NCI-H1105 treated with DMSO at 0.1 percent for 48 hours (cell line): Measurements from ENCODE around the gene B4GALT6.

Source experiments
- DNase-seq: peaks from one replicate; lab custom pipeline; 2025; lab: John Stamatoyannopoulos, UW

The B4GALT6 gene

DNA sequence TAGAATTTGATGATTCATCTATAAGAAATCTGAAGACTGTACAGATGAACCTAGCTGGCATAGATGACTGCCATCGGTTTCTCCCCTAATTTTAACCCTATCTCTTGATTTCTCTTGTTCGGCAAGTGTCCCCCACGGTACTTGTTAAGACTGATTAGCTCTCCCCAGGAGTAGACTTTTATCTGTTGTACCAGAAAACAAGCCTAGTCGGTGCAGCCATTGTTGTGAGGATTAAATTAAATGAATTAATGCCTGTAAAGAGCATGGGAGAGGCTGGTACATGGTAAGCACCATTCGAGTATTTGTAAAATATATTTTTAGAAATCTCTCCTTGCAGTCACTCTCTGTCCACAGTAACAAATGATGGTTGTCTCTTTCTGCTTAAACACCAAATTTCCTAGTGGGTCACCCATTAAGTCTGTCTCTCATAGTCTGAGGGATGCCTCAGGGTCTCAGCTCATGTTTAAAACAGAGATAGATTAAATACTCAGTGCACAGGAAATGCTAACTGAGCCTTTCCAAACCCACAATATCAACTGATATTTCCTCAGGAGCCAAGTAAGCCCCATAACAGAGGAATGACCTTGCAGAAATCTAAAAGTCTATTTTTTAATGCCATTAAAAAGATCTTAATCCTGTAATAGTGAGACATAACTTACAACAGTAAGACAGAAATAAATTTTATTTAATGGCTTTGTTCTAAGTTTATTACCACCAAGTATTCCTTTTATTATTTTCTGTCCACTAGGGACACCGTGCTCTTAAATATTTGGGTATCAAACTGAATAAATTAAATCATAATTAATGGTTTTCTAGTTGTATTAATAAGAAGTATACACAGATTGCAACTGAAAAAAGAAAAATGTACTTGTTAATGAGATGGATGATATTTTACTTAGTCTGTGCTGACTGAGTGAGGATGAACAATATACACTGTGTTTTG is 2.9 kb upstream of the B4GALT6 start:
- DNase-seq, result no peak

DNA sequence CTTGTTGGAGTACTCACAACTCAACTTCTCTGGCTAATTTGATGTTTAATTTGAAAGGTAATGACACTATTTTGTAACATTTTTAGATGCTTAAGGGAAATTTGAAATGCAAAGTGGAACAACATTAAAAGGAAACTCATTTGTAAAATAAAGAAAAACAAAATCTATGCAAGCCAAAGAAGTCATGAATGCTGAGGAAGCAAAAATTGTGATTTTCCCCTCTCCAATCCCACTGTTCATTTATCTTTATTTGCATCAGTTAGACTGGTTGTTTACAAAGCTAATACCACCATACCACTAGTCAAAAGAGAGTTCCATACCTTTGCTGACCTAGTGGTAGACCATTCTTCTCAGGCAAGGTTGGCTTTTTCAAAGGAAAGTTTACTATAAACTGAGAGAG is 2.2 kb upstream of the B4GALT6 start:
- DNase-seq, result no peak

DNA sequence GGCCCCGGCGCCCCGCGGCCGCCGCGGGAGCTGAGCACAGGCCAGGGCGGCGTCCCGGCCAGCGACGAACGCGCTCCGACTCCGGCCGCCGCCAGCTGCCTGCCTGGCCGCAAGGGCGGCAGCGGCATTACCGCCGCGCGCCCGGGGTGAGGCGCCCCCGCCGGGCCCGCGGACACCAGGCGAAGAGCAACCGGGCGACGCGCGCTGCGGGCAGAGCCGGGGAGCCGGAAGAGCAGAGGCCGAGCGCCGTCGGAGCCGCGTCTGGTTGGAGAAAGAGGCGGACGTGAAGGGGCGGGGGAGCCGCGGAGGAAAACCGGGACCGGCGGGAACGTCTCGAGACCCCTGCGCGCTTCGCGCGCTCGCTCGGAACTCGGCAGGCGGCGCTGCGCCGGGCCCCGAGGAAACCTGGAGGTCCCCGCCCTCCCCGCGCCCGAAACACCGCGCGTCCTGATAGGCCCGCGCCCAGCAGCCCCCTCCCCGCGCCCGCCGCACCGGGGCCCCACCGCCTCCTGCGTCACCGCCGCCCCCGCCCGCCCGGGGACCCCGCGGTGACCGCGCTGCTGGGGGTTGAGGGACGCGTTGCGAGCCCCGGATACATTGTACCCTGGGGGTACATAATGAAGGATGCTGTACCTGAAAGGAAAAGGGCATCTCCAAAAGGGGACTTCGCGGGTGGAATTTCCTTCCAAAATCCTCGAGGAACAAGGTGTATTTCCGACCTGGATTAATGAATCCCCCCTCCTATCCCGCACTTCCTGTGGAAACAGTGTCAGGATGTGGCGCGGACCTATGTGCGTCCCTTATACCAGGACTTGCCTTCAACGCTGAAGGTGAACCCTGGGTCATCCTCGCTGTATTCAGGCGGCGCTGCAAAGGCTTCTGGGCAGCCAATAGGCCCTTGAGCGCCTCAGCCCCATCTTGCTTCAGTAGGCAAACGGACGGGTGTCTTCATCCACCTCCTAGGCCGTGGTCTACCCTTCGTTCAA is 1.0 kb upstream of the B4GALT6 start:
- DNase-seq, result peak; percentile 89

DNA sequence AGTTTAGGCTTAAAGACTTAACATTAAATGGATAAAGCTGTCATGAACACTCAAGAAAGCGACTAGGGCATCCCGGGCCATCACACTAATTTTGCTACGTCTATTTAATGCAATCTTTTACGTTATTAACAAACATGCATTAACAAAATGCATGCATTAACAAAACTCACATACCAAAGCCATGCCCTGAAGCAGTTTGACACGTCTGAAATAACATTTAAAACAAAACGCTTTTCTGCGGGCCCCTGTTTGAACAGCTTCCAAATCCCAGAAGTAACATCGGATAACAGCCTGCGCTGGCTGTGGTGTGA is 458 bp downstream of the B4GALT6 start:
- no peak for DNase-seq

DNA sequence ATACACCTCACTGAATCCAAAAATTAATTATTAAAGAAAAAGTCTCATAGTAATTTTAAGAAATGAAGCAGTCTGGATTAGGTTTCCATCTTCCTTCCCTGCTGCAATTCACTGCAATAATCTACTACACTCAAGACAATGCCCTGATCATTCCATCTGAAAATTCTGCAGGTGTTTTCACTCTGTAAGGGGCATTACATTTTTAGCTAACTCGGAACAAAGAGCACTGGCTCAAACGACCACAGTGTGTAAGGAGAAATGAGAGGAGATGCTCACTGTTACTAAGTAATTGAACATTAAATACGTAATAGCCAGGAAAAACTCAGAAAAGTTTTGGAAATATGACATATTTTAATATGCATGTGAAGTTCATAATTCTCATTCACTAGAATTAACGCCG is 1.3 kb downstream of the B4GALT6 start:
- no peak for DNase-seq

DNA sequence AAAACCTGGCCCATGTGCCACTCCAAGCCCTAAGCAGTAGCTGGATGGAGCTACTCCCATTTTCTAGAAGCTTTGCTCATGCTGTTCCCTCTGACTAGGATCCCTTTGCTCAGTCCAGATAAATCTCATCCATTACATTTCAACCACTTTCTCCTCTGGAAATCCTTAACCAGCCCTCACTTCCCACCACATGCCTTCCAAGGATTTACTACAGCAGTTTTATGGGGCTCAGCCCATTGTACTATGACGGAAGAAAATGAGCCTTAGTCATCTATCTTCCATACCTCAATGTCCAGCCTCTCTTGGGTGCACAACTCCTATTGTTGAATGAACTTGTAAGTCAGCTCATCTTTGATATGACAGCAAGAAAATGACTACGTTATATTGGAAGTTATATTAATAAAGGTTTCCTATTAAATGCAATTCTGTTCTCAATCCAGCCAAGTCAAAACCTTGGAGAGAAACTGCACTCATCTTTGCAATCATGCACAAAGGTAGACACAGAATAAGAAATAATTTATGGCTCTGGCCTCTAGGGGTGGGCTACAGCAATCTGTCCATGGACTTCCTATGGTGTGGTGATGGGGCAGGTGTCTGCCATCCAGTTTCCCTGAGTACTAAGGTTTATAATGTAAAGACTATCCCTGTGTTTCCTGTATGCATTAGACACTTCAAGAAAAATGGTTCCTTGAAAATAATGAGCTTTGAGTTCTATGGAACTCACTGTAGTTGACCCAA is 3.4 kb downstream of the B4GALT6 start:
- peak; percentile 32 for DNase-seq

DNA sequence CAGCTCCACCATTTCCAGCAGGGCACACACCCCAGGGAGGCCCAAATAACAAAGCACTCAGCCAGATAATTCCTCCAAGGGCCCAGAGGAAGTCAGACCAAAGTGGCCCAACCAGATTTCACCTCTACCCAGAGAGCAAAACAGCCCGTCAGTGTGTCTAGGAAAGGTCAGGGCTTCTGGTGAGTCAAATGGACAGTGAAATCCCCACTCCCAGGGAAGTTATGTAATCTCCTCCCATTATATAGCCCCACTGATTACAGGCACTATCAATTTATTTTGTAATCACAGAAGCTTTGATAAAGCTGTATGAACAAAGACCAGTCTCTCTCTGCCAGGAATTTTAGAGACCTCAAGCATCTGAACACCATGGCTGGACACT is 4.0 kb downstream of the B4GALT6 start:
- no peak for DNase-seq

DNA sequence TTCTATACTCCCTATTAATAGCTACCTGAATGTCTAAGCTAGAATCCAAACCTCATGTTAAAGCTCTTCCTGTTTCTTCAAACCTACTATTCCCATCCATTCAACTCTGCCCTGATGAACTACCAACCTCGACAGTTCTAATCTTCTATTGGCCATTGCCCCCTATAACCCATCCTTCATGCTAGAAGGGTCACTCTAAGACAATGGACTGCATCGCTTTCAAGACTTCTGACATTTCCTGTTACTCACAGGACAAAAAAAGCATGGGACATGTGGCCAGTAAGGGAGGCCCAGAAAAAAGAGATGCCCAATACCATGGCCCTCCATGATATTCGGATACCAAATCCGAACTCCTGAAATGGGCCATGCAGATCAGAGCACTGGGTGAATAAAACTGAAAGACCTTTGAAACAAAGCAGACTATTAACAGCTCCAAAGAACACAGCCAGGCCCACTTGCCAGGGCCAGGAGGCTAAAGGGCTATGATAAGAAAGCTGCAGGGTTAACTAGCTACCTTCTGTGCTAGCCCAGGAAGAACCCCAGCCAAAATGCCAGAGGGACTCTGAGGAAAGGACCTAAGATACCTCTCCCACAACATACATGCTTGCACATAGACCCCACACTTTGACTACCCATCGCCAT is 4.5 kb downstream of the B4GALT6 start:
- no peak for DNase-seq

DNA sequence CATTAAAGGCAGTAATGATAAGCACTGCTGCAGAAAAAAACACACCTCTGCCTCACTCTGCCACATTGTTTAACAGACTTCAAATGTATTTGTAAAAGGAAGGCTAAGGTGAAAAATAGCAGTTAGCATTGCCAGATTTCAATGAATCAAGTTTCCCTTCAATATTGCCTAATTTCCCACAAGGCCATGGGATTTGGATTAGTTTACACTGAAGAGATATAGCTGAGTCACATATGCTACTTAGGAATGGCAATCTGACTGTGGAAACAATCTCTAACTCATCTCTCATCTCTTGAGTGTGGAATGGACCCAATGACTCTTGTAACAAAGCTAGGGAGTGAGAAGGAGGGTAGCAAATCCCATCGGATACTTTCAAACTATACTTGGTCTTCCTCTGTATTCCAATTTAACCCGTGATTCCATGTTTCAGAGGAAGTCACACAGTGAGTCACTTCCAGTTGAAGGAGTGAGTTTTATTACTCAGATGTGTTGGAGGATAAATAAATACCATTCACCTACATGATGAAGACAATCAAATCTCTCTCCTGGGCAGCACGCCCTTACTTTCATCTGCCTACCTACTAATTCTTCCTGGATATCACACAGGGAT is 5.1 kb downstream of the B4GALT6 start:
- no peak for DNase-seq

DNA sequence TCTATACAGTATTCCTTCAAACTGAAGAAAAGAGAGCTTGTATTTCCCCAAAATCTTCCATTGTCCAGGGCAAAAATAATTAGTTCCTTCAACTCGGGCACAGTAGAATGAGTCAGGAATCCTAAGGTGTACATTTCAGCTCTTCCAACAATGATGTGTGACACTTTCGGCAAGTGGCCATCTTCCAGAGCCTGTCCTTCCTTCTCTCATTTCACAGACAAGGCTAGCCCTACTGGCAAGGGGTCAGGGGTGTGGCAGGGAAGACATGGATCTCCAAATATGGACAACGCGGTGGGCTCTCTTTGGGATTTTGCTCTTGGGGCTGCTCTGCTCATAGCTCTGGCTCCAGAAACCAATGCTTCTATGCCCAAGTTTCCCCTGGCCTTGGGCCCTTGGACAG is 6.0 kb downstream of the B4GALT6 start:
- no peak for DNase-seq

DNA sequence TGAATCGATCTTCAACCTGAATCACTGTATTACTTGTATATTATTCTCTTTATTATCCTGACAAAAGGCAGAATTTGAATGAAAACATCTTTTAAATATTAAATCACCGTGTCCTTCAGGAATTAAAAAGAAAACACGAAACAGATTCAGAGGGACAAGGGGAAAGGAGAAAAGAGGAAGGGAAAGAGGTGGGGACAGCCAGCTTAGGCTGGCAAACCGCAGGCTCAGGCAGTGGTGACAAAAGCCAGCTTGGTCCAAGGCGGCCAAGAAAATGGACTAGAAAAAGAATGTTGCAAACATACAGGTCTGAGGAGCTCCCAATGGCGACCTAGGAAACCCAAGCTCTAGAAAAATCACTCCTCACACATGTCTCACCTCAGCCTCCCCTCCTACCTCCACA is 6.8 kb downstream of the B4GALT6 start:
- DNase-seq, result no peak

DNA sequence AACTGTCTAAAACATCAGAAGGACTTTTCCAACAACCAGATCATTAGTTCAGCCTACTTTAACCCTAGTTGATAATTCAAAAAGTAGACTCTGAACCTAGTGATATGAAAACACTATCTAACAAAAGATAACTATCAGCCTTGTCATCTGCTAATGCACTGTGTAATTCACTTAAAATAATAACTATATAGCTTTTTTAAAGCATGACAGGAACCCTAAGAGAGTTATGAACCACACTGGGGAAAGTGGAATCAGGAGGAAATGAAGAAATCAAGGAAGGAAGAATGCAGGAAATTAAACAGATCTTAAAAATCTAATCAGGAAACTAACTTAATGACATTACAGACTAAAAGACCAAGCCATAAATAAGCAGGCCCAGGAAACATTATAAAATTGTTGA is 9.0 kb downstream of the B4GALT6 start:
- DNase-seq, result no peak

DNA sequence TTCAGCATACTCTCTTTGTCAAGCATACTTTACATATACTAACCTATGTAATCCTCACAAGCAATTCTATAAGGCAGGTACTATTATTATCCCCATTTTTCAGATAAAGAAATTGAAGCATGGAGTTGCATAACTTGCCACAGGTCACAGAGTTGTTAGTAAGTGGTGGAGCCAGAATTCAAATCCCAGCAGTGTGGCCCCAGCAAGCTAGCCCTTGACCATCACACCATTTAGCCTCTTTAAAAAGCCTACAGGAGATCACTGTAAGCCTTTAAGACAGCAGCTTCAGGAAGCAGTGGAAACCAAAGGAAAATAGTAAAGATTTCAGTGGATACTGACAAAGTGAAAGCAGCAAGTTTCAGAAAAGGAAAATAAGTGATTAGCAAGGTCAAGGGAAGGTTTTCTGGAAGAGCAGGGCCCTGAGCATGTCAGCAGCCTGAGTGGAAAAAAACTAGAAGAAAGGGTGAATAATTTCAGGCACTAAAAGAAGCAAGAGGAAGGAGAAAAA is 11.7 kb downstream of the B4GALT6 start:
- no peak for DNase-seq

DNA sequence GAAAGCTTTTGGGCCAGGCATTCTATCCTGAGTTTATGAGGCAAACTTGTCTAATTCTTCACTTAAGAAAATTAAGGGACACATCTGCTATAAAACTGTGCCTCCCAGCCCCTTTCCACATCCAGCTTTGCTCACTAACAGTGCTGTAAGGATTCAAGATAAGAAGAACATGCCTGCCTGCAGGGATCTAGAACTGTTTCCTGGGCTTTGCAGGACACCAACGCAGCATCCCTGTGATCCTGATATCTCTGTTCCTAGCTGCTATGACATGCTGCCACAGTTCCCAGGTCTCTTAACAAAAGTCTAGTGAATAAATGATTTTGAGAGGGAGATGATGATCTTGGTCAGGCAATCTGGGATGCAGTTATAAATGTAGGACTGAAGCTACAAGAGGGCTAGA is 12.4 kb downstream of the B4GALT6 start:
- no peak for DNase-seq

DNA sequence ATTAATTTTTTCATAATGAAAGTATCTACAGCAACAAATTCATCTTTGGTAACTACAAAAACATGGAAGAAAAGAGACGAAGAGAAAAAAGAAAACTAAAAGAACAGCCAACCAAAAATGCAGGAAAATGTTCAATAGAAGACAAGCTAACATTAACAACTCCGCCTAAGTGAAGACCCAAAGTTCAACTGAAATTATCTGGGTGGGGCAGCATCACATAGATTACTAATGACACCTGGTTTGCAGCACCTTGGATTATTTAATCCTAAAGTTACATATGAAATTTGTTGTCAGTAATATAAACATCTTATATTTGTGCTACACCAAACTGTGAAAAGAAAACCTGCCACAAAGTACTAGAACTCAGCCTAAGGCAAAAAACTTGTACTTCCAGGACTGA is 14.8 kb downstream of the B4GALT6 start:
- DNase-seq, result no peak

DNA sequence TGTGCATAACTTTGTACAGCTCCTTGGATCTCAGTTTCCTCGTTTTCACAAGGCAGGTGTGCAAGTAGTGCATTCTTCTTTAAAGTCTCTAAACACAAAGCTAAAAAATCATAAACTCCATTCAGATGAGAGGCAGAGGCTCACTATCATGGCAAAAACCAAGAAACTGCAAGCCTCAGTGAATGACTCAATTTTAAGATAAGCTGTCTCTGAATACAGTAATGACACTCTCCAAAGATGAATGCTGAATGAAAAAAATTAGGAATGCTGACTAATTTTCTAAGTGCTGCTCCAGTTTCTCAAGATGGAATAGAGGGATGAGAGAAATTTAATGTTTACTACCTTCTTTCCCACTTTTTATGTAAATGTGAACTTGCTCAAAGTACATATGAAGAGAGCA is 17.2 kb downstream of the B4GALT6 start:
- no peak for DNase-seq

DNA sequence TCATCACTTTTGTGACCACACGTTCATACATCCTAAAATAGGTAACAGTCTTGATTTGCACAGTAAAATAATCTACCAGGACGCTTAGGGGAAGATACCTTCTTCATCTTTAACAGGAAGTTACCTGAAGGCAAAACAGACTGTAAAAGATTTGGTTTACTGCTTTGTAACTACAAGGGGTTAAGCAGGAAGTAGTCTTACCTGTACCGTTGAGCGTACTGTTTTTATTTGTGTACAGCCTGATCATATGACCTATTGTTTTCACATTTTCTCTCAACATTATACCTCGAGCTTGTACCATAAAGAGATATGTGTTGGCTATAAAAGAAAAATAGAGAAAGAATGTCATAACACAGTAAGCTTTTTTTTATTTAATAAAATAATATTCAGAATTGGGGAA is 18.3 kb downstream of the B4GALT6 start:
- DNase-seq, result no peak

DNA sequence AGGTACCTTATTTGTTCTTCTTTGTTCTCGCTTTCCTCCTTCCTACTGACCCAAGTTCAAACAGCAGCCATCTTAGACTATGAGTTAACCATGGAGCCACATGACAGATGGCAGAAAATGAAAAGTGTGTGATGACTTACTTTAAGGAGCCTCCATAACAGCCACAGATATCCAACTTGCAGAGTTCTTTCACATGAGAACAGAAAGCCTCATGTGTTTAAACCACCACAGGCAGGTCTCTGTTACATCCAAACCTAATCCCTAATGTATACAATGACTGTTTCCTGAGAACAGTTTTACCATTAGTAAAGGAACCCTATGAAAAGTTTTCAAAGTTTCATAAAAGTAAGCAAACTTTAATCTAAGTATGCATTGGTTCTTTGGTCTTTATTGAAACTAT is 20.3 kb downstream of the B4GALT6 start:
- no peak for DNase-seq

DNA sequence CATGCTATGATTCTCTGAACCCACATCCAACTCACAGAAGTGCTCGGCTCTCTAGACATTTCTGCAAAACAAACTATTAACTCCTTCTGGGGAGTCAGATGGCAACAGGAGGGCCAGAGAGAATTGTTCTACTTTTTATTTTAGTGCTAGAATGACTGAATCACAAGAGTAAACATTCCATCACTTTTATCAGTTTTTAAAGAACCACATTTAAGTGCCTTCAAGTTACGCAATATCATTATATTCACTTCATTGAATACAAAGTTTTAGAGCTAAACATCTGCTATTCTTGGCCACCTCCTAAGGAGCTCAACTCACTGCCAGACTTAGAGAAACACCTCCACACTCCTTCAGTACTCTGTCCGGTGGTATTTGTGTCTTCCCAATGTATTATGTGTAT is 22.4 kb downstream of the B4GALT6 start:
- DNase-seq, result no peak

DNA sequence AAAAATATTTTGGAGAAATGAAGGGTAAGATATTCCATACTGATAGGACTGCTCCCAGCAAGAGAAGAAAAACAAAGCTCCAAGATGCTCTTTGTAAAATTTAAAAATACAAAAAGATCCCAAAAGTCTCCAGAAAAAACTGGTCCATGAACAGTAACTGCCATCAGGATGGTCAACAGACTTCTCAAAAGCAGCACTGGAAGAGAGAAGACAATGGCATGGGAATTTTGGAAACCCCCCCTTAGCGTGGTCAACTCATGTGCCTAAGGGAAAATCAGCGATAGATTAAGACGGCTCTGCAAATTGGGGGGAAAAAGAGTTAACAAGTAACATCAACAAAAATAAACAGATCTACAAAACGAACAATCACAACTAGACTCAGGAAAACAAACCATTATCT is 23.6 kb downstream of the B4GALT6 start:
- no peak for DNase-seq

DNA sequence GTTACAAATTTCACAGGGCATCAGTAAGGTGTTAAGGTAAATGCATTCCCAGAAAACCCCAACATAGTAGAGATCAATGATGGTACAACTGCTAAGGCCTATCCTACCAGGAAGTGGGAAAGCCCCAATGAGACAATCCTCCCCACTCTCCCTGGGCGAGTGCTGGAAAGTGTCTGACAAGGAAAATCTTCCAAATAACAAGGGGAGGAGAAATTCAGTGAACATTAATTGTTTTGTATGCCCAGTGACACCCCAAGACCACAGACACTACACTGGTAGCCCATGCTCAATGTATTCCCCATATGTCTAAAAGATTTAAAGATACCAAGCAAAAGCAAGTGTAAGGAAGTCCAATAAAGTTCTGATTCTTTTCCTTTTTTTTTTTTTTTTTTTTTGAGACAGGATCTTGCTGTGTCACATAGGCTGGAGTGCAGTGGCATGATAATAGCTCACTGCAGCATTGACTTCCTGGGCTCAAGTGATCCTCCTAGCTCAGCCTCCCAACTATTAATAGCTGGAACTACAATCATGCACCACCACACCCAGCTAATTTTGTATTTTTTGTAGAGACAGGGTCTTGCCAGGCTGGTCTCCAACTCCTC is 24.7 kb downstream of the B4GALT6 start:
- DNase-seq, result no peak
